Globus pallidus (tissue), 1 donor: ENCODE results near the gene CACNG5.
"Not testable (repeated sequence)": the region's sequence is repeated elsewhere in the genome, so short reads cannot be mapped to it uniquely, and the experiment has no call there.

ENCODE experiments used
- DNase-seq: peaks from one replicate; pipeline ENCODE4 v3.0.0-alpha.2; 2015; ENCODE audit warnings: low spot score

The CACNG5 gene

GRCh38 chr17:66849851-66850580 is 15.1 kb downstream of the CACNG5 start:
- DNase-seq, result peak; percentile 2

GRCh38 chr17:66850692-66851091 is 15.8 kb downstream of the CACNG5 start:
- DNase-seq, result peak; percentile 12

DNA sequence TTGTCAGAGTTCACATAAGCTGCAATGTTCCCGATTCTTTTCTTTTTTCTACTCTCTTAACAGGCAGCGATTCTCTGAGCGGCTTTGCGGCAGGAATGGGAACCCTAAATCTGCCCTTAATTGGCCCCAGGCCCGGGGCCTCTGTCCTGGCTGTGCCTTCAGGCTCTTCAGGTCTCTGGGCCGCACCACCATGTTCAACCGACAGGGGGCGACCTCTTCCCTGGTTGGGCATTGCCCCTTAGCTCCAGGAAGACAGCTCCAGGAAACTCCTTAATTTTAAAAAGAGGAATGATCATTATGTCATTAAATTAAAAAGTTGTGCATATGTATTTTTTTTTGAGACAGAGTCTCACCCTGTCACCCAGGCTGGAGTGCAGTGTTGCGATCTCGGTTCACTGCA is 20.3 kb downstream of the CACNG5 start:
- DNase-seq, result no peak

GRCh38 chr17:66858226-66859083 is 23.5 kb downstream of the CACNG5 start:
- DNase-seq, result no peak

DNA sequence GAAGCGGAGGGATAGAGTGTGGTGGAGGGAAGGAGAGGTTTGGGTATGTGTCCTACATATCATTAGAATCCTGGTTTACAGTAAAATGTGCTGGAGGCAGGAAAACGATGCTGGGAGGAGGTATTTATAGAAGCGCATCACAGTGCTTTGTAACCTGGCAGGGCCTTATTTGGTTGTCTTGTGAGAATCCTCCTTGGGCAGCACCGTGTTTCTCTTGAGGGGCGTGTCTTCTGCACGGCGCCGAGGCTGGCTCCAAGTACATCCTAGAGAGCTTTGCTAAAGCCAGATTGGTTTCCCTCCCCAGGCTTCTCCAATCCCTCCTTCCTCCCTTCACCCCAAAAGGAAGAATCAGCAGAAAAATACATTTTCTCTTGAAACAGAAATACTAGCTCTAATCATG is 24.4 kb downstream of the CACNG5 start:
- DNase-seq, result no peak

DNA sequence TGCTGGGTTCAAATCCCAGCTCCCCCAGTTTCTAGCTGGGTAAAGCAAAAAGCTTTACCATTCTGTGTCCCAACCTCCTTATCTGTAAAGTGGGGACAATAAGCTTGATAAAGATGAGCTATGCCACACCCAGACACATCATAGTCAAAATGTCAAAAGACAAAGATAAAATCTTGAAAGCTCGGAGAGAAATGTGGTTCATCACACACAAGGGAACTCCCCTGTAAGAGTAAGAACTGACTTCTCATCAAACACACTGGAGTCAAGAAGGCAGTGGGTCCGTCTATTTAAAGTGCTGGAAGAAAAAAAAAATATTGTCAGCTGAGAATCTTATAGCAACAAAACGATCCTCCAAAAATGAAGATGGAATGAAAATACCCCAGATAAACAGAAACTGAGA is 25.3 kb downstream of the CACNG5 start:
- DNase-seq, result no peak

GRCh38 chr17:66863820-66864219 is 28.9 kb downstream of the CACNG5 start:
- DNase-seq, result no peak

DNA sequence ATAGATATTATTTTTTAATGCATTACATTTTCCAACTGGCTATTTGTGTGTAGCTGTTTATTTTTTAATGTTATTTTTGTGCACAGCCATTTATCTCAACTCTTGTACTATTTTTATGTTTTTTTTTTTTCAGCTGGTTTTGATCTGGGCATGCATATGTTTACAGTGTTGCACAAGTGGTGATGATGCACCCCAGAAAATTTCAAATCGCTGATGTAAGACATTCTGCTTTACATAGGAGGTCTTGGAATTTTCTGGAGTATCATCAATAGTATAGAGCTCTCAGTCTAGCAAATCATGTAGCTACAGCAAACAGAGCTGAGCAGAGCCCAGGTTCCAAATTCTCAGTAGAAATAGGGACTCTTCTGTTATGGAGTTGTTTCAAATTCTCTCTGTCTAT is 30.2 kb downstream of the CACNG5 start:
- no peak for DNase-seq

GRCh38 chr17:66873962-66874361 is 39.0 kb downstream of the CACNG5 start:
- no peak for DNase-seq

GRCh38 chr17:66884931-66885330 is 50.0 kb downstream of the CACNG5 start:
- no peak for DNase-seq

DNA sequence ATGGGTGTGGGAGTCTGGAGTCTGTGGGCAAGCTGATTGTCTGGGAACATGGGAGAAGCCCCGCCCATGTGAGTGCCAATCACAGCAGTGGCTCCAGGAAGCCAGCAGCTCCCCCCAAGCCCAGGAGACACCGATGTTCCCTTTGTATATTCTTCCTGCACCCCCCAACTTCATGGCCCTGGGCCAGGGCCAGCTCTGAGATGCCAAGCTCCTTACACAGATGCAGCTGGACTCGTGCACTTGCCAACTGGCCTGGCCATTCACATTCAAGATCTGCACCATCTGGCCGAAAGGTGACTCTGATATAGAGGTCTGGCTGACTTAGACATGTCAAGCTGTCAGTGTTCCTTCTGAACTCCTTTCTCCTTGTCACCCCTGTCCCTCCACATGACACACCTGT is 50.5 kb downstream of the CACNG5 start:
- DNase-seq, result peak; percentile 15

- no peak for DNase-seq
These were observed 54.7 kb downstream of the CACNG5 start for GRCh38 chr17:66889480-66890230.

DNA sequence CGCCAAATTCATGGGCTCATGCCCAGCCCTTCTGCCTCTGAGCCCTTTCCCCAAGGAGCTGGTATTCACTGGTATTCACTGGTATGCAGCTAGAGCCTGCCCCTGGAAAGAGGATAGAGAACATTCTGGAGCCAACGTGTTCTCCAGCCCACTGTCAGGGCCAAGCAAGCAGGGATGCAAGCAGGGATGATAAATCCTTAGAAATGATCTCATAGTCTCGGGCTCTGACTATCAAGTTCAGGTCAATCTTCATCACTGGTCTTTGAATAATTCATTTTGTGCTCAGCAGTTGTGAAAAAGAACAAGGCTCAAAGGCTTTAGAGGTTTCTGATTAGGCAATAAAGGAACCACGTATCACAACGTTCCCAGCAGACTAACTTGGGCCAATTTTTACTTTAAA is 57.3 kb downstream of the CACNG5 start:
- no peak for DNase-seq

- DNase-seq, result no peak
These were observed 58.5 kb downstream of the CACNG5 start for GRCh38 chr17:66893382-66893781.

- DNase-seq, result no peak
These were observed 58.9 kb downstream of the CACNG5 start for GRCh38 chr17:66893863-66894262.

DNA sequence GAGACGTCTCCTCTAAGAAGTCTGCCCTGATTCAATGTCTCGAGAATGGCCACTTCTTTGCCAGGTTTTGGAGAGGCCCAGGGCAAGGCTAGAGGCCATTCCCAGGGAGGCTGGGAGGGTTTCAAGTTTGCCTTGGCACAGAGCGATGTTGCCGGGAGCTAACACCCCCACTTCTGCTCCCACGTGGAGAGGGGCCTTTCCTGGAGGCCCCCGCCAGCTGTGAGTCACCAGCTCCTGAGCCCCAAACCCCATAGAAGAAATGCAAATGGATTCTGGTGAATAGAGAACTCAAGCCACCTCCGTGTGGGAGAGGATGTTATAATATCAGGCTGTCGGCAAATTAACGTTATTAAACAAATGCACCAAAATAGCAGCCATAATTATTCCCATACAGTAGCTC is 62.2 kb downstream of the CACNG5 start:
- no peak for DNase-seq

GRCh38 chr17:66898536-66898935 is 63.6 kb downstream of the CACNG5 start:
- DNase-seq, result no peak

GRCh38 chr17:66900126-66901010 is 65.5 kb downstream of the CACNG5 start:
- no peak for DNase-seq

DNA sequence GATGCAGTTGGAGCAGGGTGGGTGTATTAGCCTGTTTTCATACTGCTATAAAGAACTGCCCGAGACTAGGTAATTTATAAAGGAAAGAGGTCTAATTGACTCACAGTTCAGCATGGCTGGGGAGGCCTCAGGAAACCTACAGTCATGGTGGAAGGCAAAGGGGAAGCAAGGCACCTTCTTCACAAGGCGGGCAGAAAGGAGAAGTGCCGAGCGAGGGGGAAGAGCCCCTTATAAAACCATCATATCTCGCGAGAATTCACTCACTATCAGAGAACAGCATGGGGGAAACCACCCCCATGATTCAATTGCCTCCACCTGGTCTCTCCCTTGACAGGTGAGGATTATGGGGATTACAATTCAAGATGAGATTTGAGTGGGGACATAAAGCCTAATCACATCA is 68.4 kb downstream of the CACNG5 start:
- DNase-seq, result not testable (repeated sequence)

DNA sequence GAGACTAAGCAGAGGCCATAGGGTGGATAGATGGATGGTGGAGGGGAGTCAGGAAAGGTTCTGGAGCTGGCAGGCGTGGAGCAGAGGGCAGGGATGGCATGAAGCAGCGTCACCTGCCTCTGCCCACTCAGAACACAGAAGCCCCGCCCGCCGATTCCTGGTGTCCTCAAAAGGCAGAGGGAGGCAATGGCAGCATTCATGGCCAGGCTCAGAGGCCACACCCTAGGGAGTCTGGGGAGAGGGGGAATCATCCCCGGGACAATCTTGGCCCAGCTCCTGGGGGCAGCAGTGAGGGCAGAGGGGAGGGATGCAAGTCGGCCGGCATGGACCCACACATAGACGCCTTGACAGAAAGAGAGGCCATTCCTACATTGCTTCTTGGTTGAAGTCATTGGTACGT is 68.9 kb downstream of the CACNG5 start:
- no peak for DNase-seq

GRCh38 chr17:66904760-66905624 is 70.1 kb downstream of the CACNG5 start:
- DNase-seq, result peak; percentile 2
